H9 (cell line): ENCODE measurements around the gene SLC22A12. TPM values are rescaled to one million over a fixed set of nuclear protein-coding genes. Genes with fewer than 3 reads are reported as not detected.

Experiments used
- DNase-seq: peaks from one replicate; pipeline ENCODE4 v3.0.0-alpha.2; 2017
- H2AFZ ChIP-seq: one replicate; pipeline ENCODE4 v1.6.1; 2013; ENCODE audit warnings: mild to moderate bottlenecking, low read length, control low read depth, moderate library complexity
- H2AK5ac ChIP-seq: 2 replicates; pipeline ENCODE4 v1.6.1; 2013; ENCODE audit warnings: low read length, control low read depth, mixed read lengths; ENCODE audit not compliant: insufficient read length
- H2BK120ac ChIP-seq: one replicate; pipeline ENCODE4 v1.6.1; 2013; ENCODE audit warnings: low read depth, mild to moderate bottlenecking, low read length, control low read depth, inconsistent platforms; ENCODE audit not compliant: poor library complexity, severe bottlenecking
- H2BK12ac ChIP-seq: 2 replicates; pipeline ENCODE4 v1.6.1; 2013; ENCODE audit warnings: low read length, control low read depth, mixed read lengths, low read depth; ENCODE audit not compliant: insufficient read length
- H2BK15ac ChIP-seq: 2 replicates; pipeline ENCODE4 v1.6.1; 2013; ENCODE audit warnings: low read depth, low read length, control low read depth
- H2BK20ac ChIP-seq: one replicate; pipeline ENCODE4 v1.6.1; 2013; ENCODE audit warnings: low read depth, mild to moderate bottlenecking, low read length, control low read depth, inconsistent platforms; ENCODE audit not compliant: poor library complexity, severe bottlenecking
- H2BK5ac ChIP-seq: 2 replicates; pipeline ENCODE4 v1.6.1; 2013; ENCODE audit warnings: low read length, control low read depth, mixed read lengths; ENCODE audit not compliant: insufficient read length
- H3K14ac ChIP-seq: 2 replicates; pipeline ENCODE4 v1.6.1; 2013; ENCODE audit warnings: low read length, control low read depth; ENCODE audit not compliant: insufficient read depth
- H3K18ac ChIP-seq: 2 replicates; pipeline ENCODE4 v1.6.1; 2013; ENCODE audit warnings: low read depth, mild to moderate bottlenecking, mixed read lengths, low read length, control low read depth; ENCODE audit not compliant: insufficient read length
- H3K23ac ChIP-seq: 2 replicates; pipeline ENCODE4 v1.6.1; 2013; ENCODE audit warnings: low read length, control low read depth, mixed read lengths, low read depth; ENCODE audit not compliant: insufficient read length
- H3K23me2 ChIP-seq: 2 replicates; pipeline ENCODE4 v1.6.1; 2013; ENCODE audit warnings: low read depth, mild to moderate bottlenecking, mixed read lengths, low read length, control low read depth; ENCODE audit not compliant: insufficient read length, poor library complexity, severe bottlenecking
- H3K27ac ChIP-seq: 2 replicates; pipeline ENCODE4 v1.5.1; 2013; ENCODE audit warnings: low read length, control low read depth, mixed read lengths, low read depth; ENCODE audit not compliant: insufficient read length
- H3K27me3 ChIP-seq: 2 replicates; pipeline ENCODE4 v1.6.1; 2013; ENCODE audit warnings: low read length, control low read depth, inconsistent platforms; ENCODE audit not compliant: insufficient read depth
- H3K4ac ChIP-seq: 2 replicates; pipeline ENCODE4 v1.6.1; 2013; ENCODE audit warnings: low read depth, mild to moderate bottlenecking, control low read depth, inconsistent platforms, low read length, moderate library complexity
- H3K4me1 ChIP-seq: 2 replicates; pipeline ENCODE4 v1.6.1; 2013; ENCODE audit warnings: low read length, control low read depth, inconsistent platforms; ENCODE audit not compliant: insufficient read depth
- H3K4me2 ChIP-seq: 2 replicates; pipeline ENCODE4 v1.6.1; 2013; ENCODE audit warnings: low read length, control low read depth, mixed read lengths; ENCODE audit not compliant: insufficient read length, insufficient read depth
- H3K56ac ChIP-seq: 2 replicates; pipeline ENCODE4 v1.6.1; 2013; ENCODE audit warnings: low read depth, mild to moderate bottlenecking, mixed read lengths, low read length, control low read depth; ENCODE audit not compliant: insufficient read length
- H3K79me1 ChIP-seq: 2 replicates; pipeline ENCODE4 v1.6.1; 2013; ENCODE audit warnings: low read depth, mild to moderate bottlenecking, moderate library complexity, low read length, control low read depth, inconsistent platforms; ENCODE audit not compliant: insufficient read depth, poor library complexity, severe bottlenecking
- H3K79me2 ChIP-seq: 2 replicates; pipeline ENCODE4 v1.6.1; 2013; ENCODE audit warnings: low read length, control low read depth, inconsistent platforms; ENCODE audit not compliant: insufficient read depth
- H3K9ac ChIP-seq: 2 replicates; pipeline ENCODE4 v1.6.1; 2013; ENCODE audit warnings: low read length, control low read depth, mixed read lengths; ENCODE audit not compliant: insufficient read length; ENCODE audit errors: extremely low read depth
- H3K9me3 ChIP-seq: one replicate; pipeline ENCODE4 v1.6.1; 2013; ENCODE audit warnings: low read depth, low read length, inconsistent platforms; ENCODE audit not compliant: control insufficient read depth
- H3T11ph ChIP-seq: one replicate; pipeline ENCODE4 v1.6.1; 2013; ENCODE audit warnings: mild to moderate bottlenecking, low read length, control low read depth, inconsistent platforms
- H4K20me1 ChIP-seq: one replicate; pipeline ENCODE4 v1.6.1; 2013; ENCODE audit not compliant: control insufficient read depth, insufficient read length, insufficient read depth
- H4K5ac ChIP-seq: 2 replicates; pipeline ENCODE4 v1.6.1; 2013; ENCODE audit warnings: low read depth, mild to moderate bottlenecking, mixed read lengths, low read length, control low read depth; ENCODE audit not compliant: insufficient read length
- H4K8ac ChIP-seq: replicated peaks from 2 replicates; pipeline ENCODE4 v1.6.1; 2013; ENCODE audit warnings: low read length, control low read depth, mixed read lengths, low read depth; ENCODE audit not compliant: insufficient read length
- H4K91ac ChIP-seq: 2 replicates; pipeline ENCODE4 v1.6.1; 2013; ENCODE audit warnings: low read depth, mild to moderate bottlenecking, moderate library complexity, mixed read lengths, low read length, control low read depth; ENCODE audit not compliant: insufficient read length
- H3K27ac Mint-ChIP-seq, 3 experiments: 2 replicates in 2 of 3; 3 replicates in 1 of 3; pipeline ENCODE4 v1.8.0; 2020 to 2021; ENCODE audit warnings: mixed read lengths in 3 of 3, mild to moderate bottlenecking in 1 of 3, moderate library complexity in 1 of 3
- H3K27me3 Mint-ChIP-seq: 2 replicates; pipeline ENCODE4 v1.8.0; 2021; ENCODE audit warnings: low read depth, mild to moderate bottlenecking, moderate library complexity, mixed read lengths
- H3K36me3 Mint-ChIP-seq, 3 experiments: 2 replicates in 2 of 3; 3 replicates in 1 of 3; pipeline ENCODE4 v1.8.0; 2020 to 2021; ENCODE audit warnings: low read depth in 3 of 3, mixed read lengths in 3 of 3; ENCODE audit not compliant: insufficient read depth in 1 of 3
- H3K4me1 Mint-ChIP-seq, 2 experiments: 2 replicates each; pipeline ENCODE4 v1.8.0; 2020; ENCODE audit warnings: mixed read lengths in 2 of 2
- H3K4me3 Mint-ChIP-seq, 2 experiments: 2 replicates in 1 of 2; 3 replicates in 1 of 2; pipeline ENCODE4 v1.8.0; 2020 to 2021; ENCODE audit warnings: mild to moderate bottlenecking in 2 of 2, mixed read lengths in 2 of 2, moderate library complexity in 1 of 2
- H3K9me3 Mint-ChIP-seq, 2 experiments: 2 replicates in 1 of 2; 3 replicates in 1 of 2; pipeline ENCODE4 v1.8.0; 2020; ENCODE audit warnings: mild to moderate bottlenecking in 2 of 2, mixed read lengths in 2 of 2, moderate library complexity in 1 of 2
- CTCF ChIP-seq: fragments of 200-600 bp; sonication (generic); conservative IDR thresholded peaks from 3 replicates; pipeline ENCODE4 v1.8.0; 2021; ENCODE audit warnings: antibody characterized with exemption, mild to moderate bottlenecking
- WGBS: extraction: QIAGEN DNeasy Blood & Tissue Kit; methylation state at CpG from one replicate; pipeline ENCODE4 v1.1.7; 2013; ENCODE audit warnings: missing lambda C conversion rate, low lambda C conversion rate, mixed read lengths; ENCODE audit not compliant: insufficient read length; ENCODE audit errors: extremely low coverage; 5-methylcytosine and 5-hydroxymethylcytosine counted together
- total RNA-seq: library from RNA; stranded (reverse); gene quantifications from 2 replicates; pipeline ENCODE4 v1.2.1, GENCODE V29; 2021

SLC22A12 gene
- total RNA-seq, 1 experiment from 2014 or later, result not detected

- TF ChIP-seq CTCF, result no peak
- Mint-ChIP-seq H3K4me1 (no peaks in the 10 kb centered on the region), H3K36me3 (no peaks in the 10 kb centered on the region; a peak in 2 of 7 replicates), H3K4me3 (no peak overlapping the region), H3K27ac (no peak overlapping the region), H3K27me3 (peaks cover 33% of the 10 kb centered on the region), H3K9me3 (peaks cover 9 to 15% of the 10 kb centered on the region in 2 experiments)
- WGBS, result no CpG with 5 or more reads among the region's 9 CpGs
- Histone ChIP-seq H2BK12ac (no peak overlapping the region), H3T11ph (no peak overlapping the region), H2BK20ac (no peak overlapping the region), H4K91ac (no peak overlapping the region), H3K9me3 (no peaks in the 10 kb centered on the region), H2BK120ac (no peak overlapping the region), H2AFZ (no peak overlapping the region), H3K79me1 (no peaks in the 10 kb centered on the region), H3K56ac (no peak overlapping the region), H3K27me3 (no peaks in the 10 kb centered on the region), H3K9ac (no peak overlapping the region), H3K18ac (no peak overlapping the region), H4K5ac (no peak overlapping the region), H2BK15ac (no peak overlapping the region), H3K14ac (no peak overlapping the region), H4K8ac (no peak overlapping the region), H2AK5ac (no peak overlapping the region), H4K20me1 (no peaks in the 10 kb centered on the region), H3K23me2 (no peaks in the 10 kb centered on the region), H2BK5ac (no peak overlapping the region), H3K27ac (no peak overlapping the region), H3K4me2 (no peak overlapping the region), H3K23ac (no peak overlapping the region), H3K4ac (no peak overlapping the region), H3K79me2 (no peaks in the 10 kb centered on the region), H3K4me1 (no peaks in the 10 kb centered on the region)
- DNase-seq, result no peak
These were observed 1.6 kb downstream of the SLC22A12 start for GRCh38 chr11:64592656-64593055.
